Parathyroid adenoma (tissue), 2 donors: ENCODE measurements around the gene SCML1.

Experiments used
- H2AFZ ChIP-seq: fragments of 300-600 bp; sonication (generic); one replicate; pipeline ENCODE4 v1.7.0; 2017; ENCODE audit warnings: antibody characterized with exemption, mild to moderate bottlenecking
- H3K27ac ChIP-seq: fragments of 300-600 bp; sonication (generic); one replicate; pipeline ENCODE4 v1.7.0; 2017
- H3K27me3 ChIP-seq: fragments of 300-600 bp; sonication (generic); one replicate; pipeline ENCODE4 v1.7.0; 2017; ENCODE audit warnings: low read length; ENCODE audit not compliant: control insufficient read depth, insufficient read depth
- H3K36me3 ChIP-seq: fragments of 300-600 bp; sonication (generic); one replicate; pipeline ENCODE4 v1.7.0; 2017; ENCODE audit warnings: low read length; ENCODE audit not compliant: control insufficient read depth, insufficient read depth
- H3K4me1 ChIP-seq: fragments of 300-600 bp; sonication (generic); one replicate; pipeline ENCODE4 v1.7.0; 2017; ENCODE audit warnings: control low read depth
- H3K4me2 ChIP-seq: fragments of 300-600 bp; sonication (generic); one replicate; pipeline ENCODE4 v1.7.0; 2017; ENCODE audit warnings: low read length
- H3K4me3 ChIP-seq: fragments of 300-600 bp; sonication (generic); one replicate; pipeline ENCODE4 v1.7.0; 2017; ENCODE audit warnings: low read depth, low read length
- H3K79me2 ChIP-seq: fragments of 300-600 bp; sonication (generic); one replicate; pipeline ENCODE4 v1.7.0; 2017; ENCODE audit warnings: control low read depth
- H3K9ac ChIP-seq: fragments of 300-600 bp; sonication (generic); one replicate; pipeline ENCODE4 v1.7.0; 2017; ENCODE audit warnings: mild to moderate bottlenecking
- H3K9me3 ChIP-seq: fragments of 300-600 bp; sonication (generic); one replicate; pipeline ENCODE4 v1.7.0; 2017; ENCODE audit warnings: low read length; ENCODE audit not compliant: control insufficient read depth
- CTCF ChIP-seq: fragments of 300-600 bp; sonication (generic); IDR thresholded peaks from one replicate; pipeline ENCODE4 v1.7.0; 2017; ENCODE audit warnings: antibody characterized with exemption, mild to moderate bottlenecking
- donor health status: primary hyperparathyroidism.

Gene SCML1

GRCh38 chrX:17707731-17708130, 29.6 kb upstream of the SCML1 start:
- H3K27me3 ChIP-seq: no peaks in the 10 kb centered on the region
- H3K4me2 ChIP-seq: no peak overlapping the region
- TF ChIP-seq CTCF: no peak
- H2AFZ ChIP-seq: no peak overlapping the region
- H3K9me3 ChIP-seq: no peaks in the 10 kb centered on the region
- no peaks in the 10 kb centered on the region for H3K36me3 ChIP-seq
- no peaks in the 10 kb centered on the region for H3K4me1 ChIP-seq
- no peak overlapping the region for H3K4me3 ChIP-seq
- no peaks in the 10 kb centered on the region for H3K79me2 ChIP-seq
- H3K9ac ChIP-seq: no peak overlapping the region
- no peak overlapping the region for H3K27ac ChIP-seq

- no peaks in the 10 kb centered on the region for H3K36me3 ChIP-seq
- no peak overlapping the region for H2AFZ ChIP-seq
These were observed 26.4 kb upstream of the SCML1 start for GRCh38 chrX:17710871-17711301.

GRCh38 chrX:17713288-17713687, 24.0 kb upstream of the SCML1 start:
- Histone ChIP-seq H3K27ac (no peak overlapping the region), H3K27me3 (no peaks in the 10 kb centered on the region), H3K9ac (no peak overlapping the region), H3K4me1 (no peaks in the 10 kb centered on the region), H3K9me3 (no peaks in the 10 kb centered on the region), H3K4me3 (no peak overlapping the region), H2AFZ (no peak overlapping the region), H3K79me2 (no peaks in the 10 kb centered on the region), H3K36me3 (no peaks in the 10 kb centered on the region), H3K4me2 (no peak overlapping the region)
- TF ChIP-seq CTCF: no peak

More at GRCh38 chrX:17710871-17711301, 26.4 kb upstream of the SCML1 start:
- no peak for TF ChIP-seq CTCF
- Histone ChIP-seq H3K4me2 (no peak overlapping the region), H3K9ac (no peak overlapping the region), H3K27me3 (no peaks in the 10 kb centered on the region), H3K79me2 (no peaks in the 10 kb centered on the region), H3K4me1 (no peaks in the 10 kb centered on the region), H3K27ac (no peak overlapping the region), H3K9me3 (no peaks in the 10 kb centered on the region), H3K4me3 (no peak overlapping the region)

DNA sequence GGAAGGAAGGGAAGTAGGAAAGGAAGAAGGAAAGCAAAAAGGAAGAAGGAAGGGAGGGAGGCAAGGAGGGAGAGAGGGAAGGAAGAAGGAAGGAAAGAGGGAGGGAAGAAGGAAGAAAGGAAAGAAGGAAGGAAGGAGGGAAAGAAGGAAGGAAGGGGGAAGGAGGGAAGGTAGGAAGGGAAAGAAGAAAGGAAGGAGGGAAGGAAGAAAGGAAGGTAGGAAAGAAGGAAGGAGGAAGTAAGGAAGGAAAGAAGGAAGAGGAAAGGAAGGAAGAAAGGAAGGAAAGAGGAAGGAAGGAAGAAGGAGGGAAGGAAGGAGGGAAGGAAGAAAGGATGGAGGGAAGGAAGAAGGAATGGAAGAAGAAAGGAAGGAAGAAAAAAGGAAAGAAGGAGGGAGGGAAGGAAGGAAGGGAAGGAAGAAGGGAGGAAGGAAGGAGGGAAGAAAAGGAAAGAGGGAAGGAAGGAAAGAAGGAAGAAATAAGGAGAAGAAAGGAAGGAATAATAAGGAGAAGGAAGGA, 18.6 kb upstream of the SCML1 start:
- no peak for TF ChIP-seq CTCF
- no peak overlapping the region for H3K4me3 ChIP-seq
- H3K9ac ChIP-seq: no peak overlapping the region
- no peaks in the 10 kb centered on the region for H3K36me3 ChIP-seq
- H3K9me3 ChIP-seq: no peaks in the 10 kb centered on the region
- no peaks in the 10 kb centered on the region for H3K27me3 ChIP-seq
- no peak overlapping the region for H2AFZ ChIP-seq
- H3K4me1 ChIP-seq: no peaks in the 10 kb centered on the region
- H3K27ac ChIP-seq: no peak overlapping the region
- H3K79me2 ChIP-seq: no peaks in the 10 kb centered on the region
- H3K4me2 ChIP-seq: no peak overlapping the region

- Histone ChIP-seq H3K4me3 (no peak overlapping the region), H3K79me2 (no peaks in the 10 kb centered on the region)
These were observed 17.6 kb upstream of the SCML1 start for GRCh38 chrX:17719711-17720110.

More at GRCh38 chrX:17719711-17720110, 17.6 kb upstream of the SCML1 start:
- no peak for TF ChIP-seq CTCF
- H3K36me3 ChIP-seq: no peaks in the 10 kb centered on the region
- no peak overlapping the region for H3K9ac ChIP-seq
- H3K4me2 ChIP-seq: no peak overlapping the region
- H3K27ac ChIP-seq: no peak overlapping the region
- no peaks in the 10 kb centered on the region for H3K9me3 ChIP-seq
- no peak overlapping the region for H2AFZ ChIP-seq
- H3K27me3 ChIP-seq: no peaks in the 10 kb centered on the region
- H3K4me1 ChIP-seq: no peaks in the 10 kb centered on the region
